IPS-18c (cell line): Measurements from ENCODE around the gene HEBP1.

Experiments used
- H3K4me3 ChIP-seq: 2 replicates; pipeline ENCODE4 v1.7.0; 2013; ENCODE audit warnings: low read depth, mild to moderate bottlenecking, low read length, moderate library complexity; ENCODE audit not compliant: insufficient read depth
- H3K9me3 ChIP-seq: one replicate; pipeline ENCODE4 v1.6.1; 2013; ENCODE audit warnings: mild to moderate bottlenecking, low read length, moderate library complexity; ENCODE audit not compliant: control insufficient read depth, insufficient read depth

HEBP1 gene

GRCh38 chr12:12977231-12977630 lies 22.8 kb downstream of the HEBP1 start:
- Histone ChIP-seq H3K4me3 (no peak overlapping the region), H3K9me3 (no peaks in the 10 kb centered on the region)

GRCh38 chr12:12976366-12976765 lies 23.7 kb downstream of the HEBP1 start:
- H3K9me3 ChIP-seq, result no peaks in the 10 kb centered on the region
- no peak overlapping the region for H3K4me3 ChIP-seq

GRCh38 chr12:12975322-12976077 lies 24.6 kb downstream of the HEBP1 start:
- Histone ChIP-seq H3K9me3 (no peaks in the 10 kb centered on the region), H3K4me3 (no peak overlapping the region)

GRCh38 chr12:12974211-12974610 lies 25.9 kb downstream of the HEBP1 start:
- Histone ChIP-seq H3K9me3 (no peaks in the 10 kb centered on the region), H3K4me3 (no peak overlapping the region)

- H3K9me3 ChIP-seq, result no peaks in the 10 kb centered on the region
- no peak overlapping the region for H3K4me3 ChIP-seq
Observed at GRCh38 chr12:12973019-12973418, 27.0 kb downstream of the HEBP1 start.

GRCh38 chr12:12965836-12966235 lies 34.2 kb downstream of the HEBP1 start:
- Histone ChIP-seq H3K9me3 (no peaks in the 10 kb centered on the region), H3K4me3 (no peak overlapping the region)

- no peaks in the 10 kb centered on the region for H3K9me3 ChIP-seq
- H3K4me3 ChIP-seq, result no peak overlapping the region
Observed at GRCh38 chr12:12964255-12964654, 35.8 kb downstream of the HEBP1 start.

GRCh38 chr12:12960639-12961209 lies 39.3 kb downstream of the HEBP1 start:
- no peaks in the 10 kb centered on the region for H3K9me3 ChIP-seq

GRCh38 chr12:12958886-12959285 lies 41.2 kb downstream of the HEBP1 start:
- H3K4me3 ChIP-seq, result no peak overlapping the region
- no peaks in the 10 kb centered on the region for H3K9me3 ChIP-seq

More at GRCh38 chr12:12960639-12961209, 39.3 kb downstream of the HEBP1 start:
- H3K4me3 ChIP-seq, result no peak overlapping the region

- Histone ChIP-seq H3K4me3 (no peak overlapping the region), H3K9me3 (no peaks in the 10 kb centered on the region)
Observed at GRCh38 chr12:12954878-12955625, 45.0 kb downstream of the HEBP1 start.

GRCh38 chr12:12954356-12954755 lies 45.7 kb downstream of the HEBP1 start:
- Histone ChIP-seq H3K4me3 (no peak overlapping the region), H3K9me3 (no peaks in the 10 kb centered on the region)

GRCh38 chr12:12952036-12952435 lies 48.0 kb downstream of the HEBP1 start, which contains the start of gene GPRC5D:
TSS of gene GPRC5D (minus strand) at chr12:12952170. CDS start at chr12:12950384, 1,786 bp downstream.
- Histone ChIP-seq H3K4me3 (no peak within 1 kb of the TSS), H3K9me3 (no peaks in the 10 kb centered on the region)

- Histone ChIP-seq H3K4me3 (no peak overlapping the region), H3K9me3 (no peaks in the 10 kb centered on the region)
Observed at GRCh38 chr12:12951504-12951903, 48.6 kb downstream of the HEBP1 start.

- no peaks in the 10 kb centered on the region for H3K9me3 ChIP-seq
- no peak overlapping the region for H3K4me3 ChIP-seq
Observed at GRCh38 chr12:12947902-12948301, 52.2 kb downstream of the HEBP1 start.

- Histone ChIP-seq H3K4me3 (no peak overlapping the region), H3K9me3 (no peaks in the 10 kb centered on the region)
Observed at GRCh38 chr12:12946686-12947355, 53.2 kb downstream of the HEBP1 start.

- Histone ChIP-seq H3K4me3 (no peak overlapping the region), H3K9me3 (no peaks in the 10 kb centered on the region)
Observed at GRCh38 chr12:12945591-12945990, 54.5 kb downstream of the HEBP1 start.

- H3K9me3 ChIP-seq, result no peaks in the 10 kb centered on the region
- H3K4me3 ChIP-seq, result no peak overlapping the region
Observed at GRCh38 chr12:12943586-12944260, 56.3 kb downstream of the HEBP1 start.
